H1 (cell line): ENCODE data around the gene ZWILCH. TPM values are rescaled to one million over a fixed set of nuclear protein-coding genes. Genes with fewer than 3 reads are reported as not detected.

ENCODE experiments used
- ASH2L ChIP-seq: fragments of 200-600, 300-600 bp; sonication (generic); IDR thresholded peaks from one replicate; pipeline ENCODE4 v1.7.1; 2017; ENCODE audit warnings: low read length
- BACH1 ChIP-seq: IDR thresholded peaks from 2 replicates; pipeline ENCODE4 v1.6.1; 2012; ENCODE audit warnings: low read length, improper control_type of control experiment
- BCL11A ChIP-seq, 2 experiments: IDR thresholded peaks; one replicate each; pipeline ENCODE4 v1.6.1; 2011; ENCODE audit warnings: low read depth in 2 of 2, low read length in 2 of 2, mild to moderate bottlenecking in 2 of 2
- CREB1 ChIP-seq: IDR thresholded peaks from 2 replicates; pipeline ENCODE4 v1.6.1; 2012; ENCODE audit warnings: inconsistent platforms
- CTCF ChIP-seq, 3 experiments: IDR thresholded peaks; 1 replicate in 2 of 3; 2 replicates in 1 of 3; pipeline versions ENCODE4 v1.5.1 to v1.6.1; 2011; ENCODE audit warnings: low read length in 3 of 3, mild to moderate bottlenecking in 3 of 3, inconsistent platforms in 2 of 3, low read depth in 1 of 3, moderate library complexity in 1 of 3; ENCODE audit not compliant: insufficient read depth in 1 of 3; ENCODE audit errors: control extremely low read depth in 1 of 3
- EGR1 ChIP-seq: IDR thresholded peaks from 2 replicates; pipeline ENCODE4 v1.6.1; 2011; ENCODE audit warnings: low read depth, low read length, borderline replicate concordance
- EP300 ChIP-seq, 2 experiments: IDR thresholded peaks; 1 replicate in 1 of 2; 2 replicates in 1 of 2; pipeline ENCODE4 v1.6.1; 2011 to 2012; ENCODE audit warnings: low read depth in 2 of 2, low read length in 2 of 2, mild to moderate bottlenecking in 2 of 2, borderline replicate concordance in 1 of 2, inconsistent platforms in 1 of 2, moderate library complexity in 1 of 2
- FOSL1 ChIP-seq: IDR thresholded peaks from 2 replicates; pipeline ENCODE4 v1.6.1; 2011; ENCODE audit warnings: mild to moderate bottlenecking, low read depth, low read length, moderate library complexity; ENCODE audit not compliant: insufficient read depth
- HDAC6 ChIP-seq: IDR thresholded peaks from one replicate; pipeline ENCODE4 v1.7.1; 2012; ENCODE audit warnings: low read depth, mild to moderate bottlenecking, inconsistent platforms, low read length, moderate library complexity
- JUN ChIP-seq: IDR thresholded peaks from 2 replicates; pipeline ENCODE4 v1.6.1; 2011; ENCODE audit warnings: low read depth, mild to moderate bottlenecking, improper control_type of control experiment, low read length
- KDM5A ChIP-seq: fragments of 200-600 bp; IDR thresholded peaks from 2 replicates; pipeline ENCODE4 v1.7.1; 2012; ENCODE audit warnings: mild to moderate bottlenecking, low read length, inconsistent platforms, mixed read lengths
- MAX ChIP-seq: IDR thresholded peaks from 2 replicates; pipeline ENCODE4 v1.6.1; 2012; ENCODE audit warnings: inconsistent platforms
- NANOG ChIP-seq: IDR thresholded peaks from 2 replicates; pipeline ENCODE4 v1.6.1; 2011; ENCODE audit warnings: low read length, low read depth, mild to moderate bottlenecking, inconsistent platforms; ENCODE audit not compliant: insufficient read depth, poor library complexity, severe bottlenecking
- NRF1 ChIP-seq: IDR thresholded peaks from 2 replicates; pipeline ENCODE4 v1.6.1; 2011; ENCODE audit warnings: mild to moderate bottlenecking, low read depth, low read length, improper control_type of control experiment
- POLR2AphosphoS5 ChIP-seq: IDR thresholded peaks from 2 replicates; pipeline ENCODE4 v1.6.1; 2011; ENCODE audit warnings: low read depth, low read length
- POU5F1 ChIP-seq: IDR thresholded peaks from 2 replicates; pipeline ENCODE4 v1.6.1; 2011; ENCODE audit warnings: low read depth, mild to moderate bottlenecking, low read length, moderate library complexity
- RXRA ChIP-seq: IDR thresholded peaks from 2 replicates; pipeline ENCODE4 v1.6.1; 2011; ENCODE audit warnings: low read depth, mild to moderate bottlenecking, low read length, moderate library complexity; ENCODE audit not compliant: insufficient read depth
- SIX5 ChIP-seq: IDR thresholded peaks from 2 replicates; pipeline ENCODE4 v1.6.1; 2011; ENCODE audit warnings: mild to moderate bottlenecking, low read depth, low read length
- SP1 ChIP-seq: IDR thresholded peaks from 2 replicates; pipeline ENCODE4 v1.6.1; 2011; ENCODE audit warnings: low read depth, low read length
- SP2 ChIP-seq: IDR thresholded peaks from 2 replicates; pipeline ENCODE4 v1.6.1; 2012; ENCODE audit warnings: mild to moderate bottlenecking, low read length, inconsistent platforms
- TAF1 ChIP-seq: IDR thresholded peaks from 2 replicates; pipeline ENCODE4 v1.6.1; 2011; ENCODE audit warnings: mild to moderate bottlenecking, low read depth, low read length
- TAF7 ChIP-seq: optimal IDR thresholded peaks from 2 replicates; pipeline ENCODE3; 2011; ENCODE audit warnings: low read depth, mild to moderate bottlenecking, inconsistent platforms, low read length, moderate library complexity, borderline replicate concordance
- polyA plus RNA-seq, 7 experiments: library from polyadenylated mRNA; depleted of rRNA in 3 of 7; stranded (reverse) in 5 of 7; unstranded in 2 of 7; fragments of >200 nt in 5 of 7; fragments of 200-250 nt in 2 of 7; gene quantifications; 1 replicate in 5 of 7; 2 replicates in 1 of 7; 4 replicates in 1 of 7; pipeline versions ENCODE4 v1.2.1 to v1.2.3, GENCODE V29; 2011 to 2013; ENCODE audit warnings: missing spikeins in 2 of 7, mixed read lengths in 2 of 7
- total RNA-seq: library from RNA; stranded (reverse); fragmentation: NEBNext Ultra II Directional; extraction: Animal tissue kit (Norgen Biotek cat#: 25700); gene quantifications from 2 replicates; pipeline ENCODE4 v1.2.1, GENCODE V29; 2021

ZWILCH gene
- total and polyA plus RNA-seq, 2 of the 8 experiments (the other 6 are each of a cell fraction or from before 2014, with no cell fraction given), result 18.1 to 61.5 TPM

DNA sequence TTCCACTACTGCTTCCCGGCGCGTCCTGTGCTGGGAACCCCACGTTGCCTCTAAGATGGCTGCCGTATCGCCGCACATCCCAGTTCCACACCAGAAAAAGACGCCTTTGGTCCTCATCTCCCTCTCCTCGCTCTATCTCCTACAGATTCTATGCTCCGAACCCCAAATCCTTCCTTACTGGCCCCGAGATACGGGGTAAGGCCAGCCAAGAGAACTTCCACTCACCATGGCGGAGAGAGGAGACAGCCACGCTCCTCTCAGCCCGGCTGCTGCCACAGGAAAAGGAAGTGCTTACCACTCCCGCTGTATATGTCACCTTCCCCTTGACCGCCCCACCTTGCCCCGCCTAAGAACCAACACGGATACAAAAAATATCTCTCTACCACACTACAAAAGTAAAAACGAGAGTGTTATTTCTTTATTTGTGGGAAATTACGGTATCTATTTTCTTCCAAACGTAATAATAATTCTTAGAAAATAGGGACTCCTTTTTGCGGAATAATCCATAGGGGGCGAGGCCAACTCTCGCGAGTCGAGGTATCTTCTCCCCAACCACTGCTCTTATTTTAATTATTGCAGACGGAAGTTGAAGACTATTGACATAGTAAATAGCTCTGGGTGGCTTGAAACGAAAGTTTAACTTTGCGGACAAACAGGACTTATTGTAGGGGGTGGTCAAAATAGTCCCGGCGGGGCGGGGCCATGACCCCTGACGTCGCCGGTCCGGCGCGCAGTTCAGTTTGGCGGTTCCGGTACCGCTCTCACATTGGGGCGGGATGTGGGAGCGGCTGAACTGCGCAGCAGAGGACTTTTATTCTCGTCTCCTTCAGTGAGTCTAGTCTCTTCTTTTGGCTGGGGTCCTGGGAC is at the start of gene ZWILCH, which contains the start of gene RPL4 (continued):
- no peak for TF ChIP-seq BCL11A (IDR thresholded peaks at IDR 0.05; ENCODE audit: low read depth in 2 of 2, low read length in 2 of 2)
- TF ChIP-seq TAF1, result peak; percentile 94
- no peak for TF ChIP-seq FOSL1
- no peak for TF ChIP-seq NANOG
- no peak for TF ChIP-seq BACH1
- no peak; the same call in 1 of the 2 replicates for TF ChIP-seq SP1
- no peak for TF ChIP-seq NRF1
- peak; percentile 96 for TF ChIP-seq POLR2AphosphoS5
- peak; percentile 79 for TF ChIP-seq KDM5A
- no peak for TF ChIP-seq HDAC6
- no peak for TF ChIP-seq JUN
- TF ChIP-seq TAF7, result peak; percentile 98
- no peak for TF ChIP-seq EP300 (IDR thresholded peaks at IDR 0.05; ENCODE audit: borderline replicate concordance in 1 of 2, low read depth in 2 of 2, low read length in 2 of 2)
- no peak for TF ChIP-seq POU5F1
- no peak for TF ChIP-seq CTCF (IDR thresholded peaks at IDR 0.05; ENCODE audit: control extremely low read depth in 1 of 3, insufficient read depth in 1 of 3, low read depth in 1 of 3, low read length in 3 of 3)
- TF ChIP-seq SP2, result no peak
- peak; percentile 74 for TF ChIP-seq CREB1
- TF ChIP-seq EGR1, result no peak
- peak; percentile 64; the same call in 1 of the 2 replicates for TF ChIP-seq MAX
- no peak for TF ChIP-seq SIX5
- TF ChIP-seq ASH2L, result peak; percentile 71
- TF ChIP-seq RXRA, result no peak
